Natural killer cell treated with Interleukin-12 subunit alpha and Interleukin-12 subunit beta and Interleukin-15 and Interleukin-18, amount 100 ng/mL, for 72 hours (primary cell): ENCODE data around the gene PDHX. TPM values are rescaled to one million over a fixed set of nuclear protein-coding genes. Genes with fewer than 3 reads are reported as not detected.
A peak's percentile ranks its signal among the peaks of the same experiment; 100 is the strongest.
"Not testable (repeated sequence)": the region's sequence is repeated elsewhere in the genome, so short reads cannot be mapped to it uniquely, and the experiment has no call there.

Source experiments
- ATAC-seq, 2 donors: fragments of 150-1000 bp; cut with Tn5 transposase in 1 of 2; sonication (Bioruptor Pico), chemical (Tn5 transposase) in 1 of 2; 2 replicates each; pipeline ENCODE4 v1.10.0; 2021
- DNase-seq: peaks from one replicate; pipeline ENCODE4 v3.0.0; 2022; ENCODE audit warnings: low spot score
- H3K27ac Mint-ChIP-seq, 2 donors: 1 replicate in 1 of 2; 2 replicates in 1 of 2; pipeline ENCODE4 v1.8.0; 2022; ENCODE audit warnings: mixed read lengths in 2 of 2, mild to moderate bottlenecking in 1 of 2, moderate library complexity in 1 of 2
- H3K27me3 Mint-ChIP-seq, 2 donors: 1 replicate in 1 of 2; 2 replicates in 1 of 2; pipeline ENCODE4 v1.8.0; 2022; ENCODE audit warnings: mixed read lengths in 2 of 2
- H3K36me3 Mint-ChIP-seq: one replicate; pipeline ENCODE4 v1.8.0; 2022; ENCODE audit warnings: mixed read lengths
- H3K4me1 Mint-ChIP-seq, 2 donors: 1 replicate in 1 of 2; 2 replicates in 1 of 2; pipeline ENCODE4 v1.8.0; 2022; ENCODE audit warnings: low read depth in 2 of 2, mixed read lengths in 2 of 2, mild to moderate bottlenecking in 1 of 2
- H3K4me3 Mint-ChIP-seq: one replicate; pipeline ENCODE4 v1.8.0; 2022; ENCODE audit warnings: mixed read lengths
- H3K9me3 Mint-ChIP-seq: 2 replicates; pipeline ENCODE4 v1.8.0; 2022; ENCODE audit warnings: mixed read lengths
- total RNA-seq, 2 donors: library from RNA; stranded (reverse); gene quantifications; one replicate each; pipeline ENCODE4 v1.2.3, GENCODE V29; 2022

PDHX gene
- 10 to 100 TPM; 27.6 to 37.3 TPM for total RNA-seq

DNA sequence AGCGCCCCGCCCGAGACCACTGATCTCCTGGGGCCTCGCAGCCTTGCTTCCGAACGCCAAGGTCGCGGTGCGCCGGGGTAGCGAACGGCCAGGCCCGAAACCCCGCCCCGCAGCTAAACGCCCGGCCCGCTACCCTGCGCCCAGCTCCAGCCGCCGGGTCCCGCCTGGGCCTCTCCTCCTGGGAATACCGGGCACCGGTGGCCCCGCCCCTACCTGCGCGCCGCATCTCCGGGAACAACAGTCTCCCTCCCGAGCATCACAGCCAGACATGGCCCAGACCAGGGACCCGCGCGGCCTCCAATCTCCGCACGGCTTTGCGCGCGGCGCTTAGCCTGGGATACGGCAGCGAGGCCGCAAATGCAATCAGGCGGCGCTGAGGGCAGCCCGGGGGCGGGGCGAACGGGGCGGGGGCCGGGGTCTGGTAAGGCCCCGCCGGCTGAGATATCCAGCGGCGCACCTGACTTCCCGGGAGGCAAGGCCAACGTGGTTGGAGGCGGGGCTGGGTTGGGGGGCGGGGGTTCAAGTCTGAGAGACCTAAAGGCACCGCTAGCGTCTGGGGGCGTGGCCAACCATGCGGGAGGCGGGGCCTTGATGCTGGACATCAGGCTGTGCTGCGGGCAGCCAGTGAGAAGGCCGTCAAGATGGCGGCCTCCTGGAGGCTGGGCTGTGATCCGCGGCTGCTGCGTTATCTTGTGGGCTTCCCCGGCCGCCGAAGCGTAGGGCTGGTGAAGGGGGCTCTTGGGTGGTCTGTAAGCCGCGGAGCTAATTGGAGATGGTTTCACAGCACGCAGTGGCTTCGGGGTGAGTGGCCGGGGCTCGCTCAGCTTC lies at the start of gene PDHX, which contains the start of gene APIP:
TSS of gene PDHX (plus strand) at position 604 of the 828 bp plus-strand sequence. CDS start at position 642, 38 bp downstream.
TSS of gene APIP (minus strand) at position 365 of the 828 bp plus-strand sequence. CDS start at position 270, 95 bp downstream.
- H3K9me3 Mint-ChIP-seq: no peaks in the 10 kb centered on the region
- no peaks in the 10 kb centered on the region for H3K36me3 Mint-ChIP-seq
- no peaks in the 10 kb centered on the region for H3K27me3 Mint-ChIP-seq
- ATAC-seq (peak; percentile 96), DNase-seq (peak; percentile 99)
- H3K4me3 Mint-ChIP-seq: peak within 1 kb of the TSS; percentile 98
- peaks cover 27 to 42% of the 10 kb centered on the region in 2 donors for H3K4me1 Mint-ChIP-seq
- peak within 1 kb of the TSS; percentile 83 to 94 for H3K27ac Mint-ChIP-seq

DNA sequence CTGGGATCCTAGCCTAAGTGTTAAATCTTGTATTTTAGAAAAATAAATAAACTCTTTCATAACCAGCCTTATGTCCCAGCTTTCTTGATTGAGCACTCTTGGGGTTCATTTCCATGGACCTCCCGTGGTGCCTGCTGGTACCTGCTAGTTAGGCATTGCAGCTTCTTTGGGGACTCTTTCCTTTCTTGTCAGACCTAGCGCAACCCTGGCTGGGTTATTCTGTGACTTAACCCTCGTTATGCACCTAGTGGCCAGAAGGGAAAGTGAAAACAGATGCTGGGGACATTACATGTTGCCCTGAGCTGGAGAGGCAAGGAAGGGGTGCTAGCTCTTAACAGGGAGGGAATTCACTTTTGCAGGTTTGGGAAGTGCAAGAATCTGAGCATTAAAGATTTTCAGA lies 47.0 kb upstream of the PDHX start:
- DNase-seq: no peak
- peaks cover 2 to 4% of the 10 kb centered on the region in 2 donors for H3K27me3 Mint-ChIP-seq
- H3K4me3 Mint-ChIP-seq: no peak overlapping the region
- no peak overlapping the region for H3K27ac Mint-ChIP-seq
- no peaks in the 10 kb centered on the region for H3K4me1 Mint-ChIP-seq
- H3K36me3 Mint-ChIP-seq: no peaks in the 10 kb centered on the region
- no peaks in the 10 kb centered on the region for H3K9me3 Mint-ChIP-seq
- ATAC-seq: no peak

DNA sequence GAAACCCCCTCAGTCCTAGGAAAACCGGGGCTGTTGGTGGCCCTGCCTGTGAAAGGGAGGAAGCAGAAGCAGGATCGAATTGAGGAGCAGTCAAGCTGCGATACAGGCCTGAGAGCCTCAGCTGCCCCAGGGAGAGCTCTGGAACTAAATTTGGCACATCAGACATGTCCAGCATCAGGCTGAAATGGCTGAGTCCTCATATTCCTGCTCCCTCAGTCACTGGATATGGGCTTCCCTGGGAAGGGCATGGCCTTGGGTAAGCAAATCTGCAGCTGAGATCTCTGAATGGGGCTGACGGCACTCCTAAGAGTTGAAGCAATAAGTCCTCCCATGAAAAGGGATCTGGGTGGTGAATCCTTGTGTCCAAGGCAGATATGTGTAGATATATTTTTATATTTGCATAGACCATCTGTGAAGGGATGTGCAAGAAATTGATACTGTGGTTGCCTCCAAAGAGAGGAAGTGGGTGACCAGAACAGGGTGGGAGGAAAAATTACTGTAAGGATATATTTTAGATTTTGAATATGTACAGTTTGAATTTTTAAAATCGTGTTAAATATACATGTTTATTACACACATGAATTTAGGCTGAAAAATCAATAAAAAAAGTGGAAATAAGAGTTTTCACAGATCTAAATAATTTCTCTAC lies 45.7 kb upstream of the PDHX start:
- no peaks in the 10 kb centered on the region for H3K9me3 Mint-ChIP-seq
- H3K27ac Mint-ChIP-seq: no peak overlapping the region
- no peaks in the 10 kb centered on the region for H3K36me3 Mint-ChIP-seq
- ATAC-seq (no peak), DNase-seq (no peak)
- H3K4me1 Mint-ChIP-seq: no peaks in the 10 kb centered on the region
- no peak overlapping the region for H3K4me3 Mint-ChIP-seq
- no peaks in the 10 kb centered on the region for H3K27me3 Mint-ChIP-seq

DNA sequence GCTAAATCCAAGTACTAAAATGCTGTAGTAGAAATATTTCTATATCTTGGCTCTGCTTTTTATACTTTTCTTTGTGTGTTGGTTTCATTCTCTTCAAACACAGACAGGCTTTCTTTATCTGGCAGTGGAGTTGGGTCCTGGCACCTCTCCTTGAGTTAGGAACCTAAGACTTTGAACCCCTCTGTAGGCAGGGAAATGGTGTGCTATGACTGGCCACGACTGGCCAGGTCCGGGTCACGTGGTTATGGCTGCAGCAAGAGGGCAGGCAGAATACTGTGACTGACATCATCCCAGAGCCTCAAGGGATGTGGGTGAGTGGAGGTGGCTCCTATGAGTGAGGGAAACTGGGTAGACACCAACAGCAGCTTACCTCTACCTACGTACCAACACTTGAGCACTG lies 42.2 kb upstream of the PDHX start:
- DNase-seq: no peak
- Mint-ChIP-seq H3K27ac (no peak overlapping the region), H3K9me3 (no peaks in the 10 kb centered on the region), H3K4me1 (no peaks in the 10 kb centered on the region), H3K4me3 (no peak overlapping the region), H3K36me3 (no peaks in the 10 kb centered on the region), H3K27me3 (no peaks in the 10 kb centered on the region)
- no peak for ATAC-seq

DNA sequence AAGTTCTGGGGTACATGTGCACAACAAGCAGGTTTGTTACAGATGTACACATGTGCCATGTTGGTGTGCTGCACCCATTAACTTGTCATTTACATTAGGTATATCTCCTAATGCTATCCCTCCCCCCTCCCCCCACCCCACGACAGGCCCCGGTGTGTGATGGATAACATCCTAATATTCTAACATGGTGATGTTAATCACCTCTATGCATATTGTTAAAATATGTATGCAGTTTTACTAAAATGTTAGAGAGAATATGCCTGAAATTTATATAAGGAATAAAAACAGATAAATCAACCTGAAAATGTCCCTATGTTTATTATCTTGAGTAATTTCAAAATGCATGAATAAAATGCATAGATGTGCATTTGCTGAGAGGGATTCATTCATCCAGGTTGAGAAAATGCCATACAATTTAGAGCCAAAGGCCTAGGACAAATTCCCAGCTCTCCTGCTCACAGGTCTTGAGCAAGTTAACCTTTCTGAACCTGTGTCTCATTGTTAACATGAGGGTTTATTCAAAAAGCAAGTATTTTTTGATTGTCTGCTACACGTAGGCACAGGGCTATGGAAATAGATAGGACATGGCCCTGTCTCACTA lies 38.9 kb upstream of the PDHX start:
- no peaks in the 10 kb centered on the region for H3K9me3 Mint-ChIP-seq
- no peak overlapping the region for H3K27ac Mint-ChIP-seq
- H3K4me3 Mint-ChIP-seq: no peak overlapping the region
- H3K27me3 Mint-ChIP-seq: no peaks in the 10 kb centered on the region
- ATAC-seq: no peak
- no peak for DNase-seq
- H3K36me3 Mint-ChIP-seq: peaks cover 6% of the 10 kb centered on the region
- H3K4me1 Mint-ChIP-seq: no peaks in the 10 kb centered on the region

DNA sequence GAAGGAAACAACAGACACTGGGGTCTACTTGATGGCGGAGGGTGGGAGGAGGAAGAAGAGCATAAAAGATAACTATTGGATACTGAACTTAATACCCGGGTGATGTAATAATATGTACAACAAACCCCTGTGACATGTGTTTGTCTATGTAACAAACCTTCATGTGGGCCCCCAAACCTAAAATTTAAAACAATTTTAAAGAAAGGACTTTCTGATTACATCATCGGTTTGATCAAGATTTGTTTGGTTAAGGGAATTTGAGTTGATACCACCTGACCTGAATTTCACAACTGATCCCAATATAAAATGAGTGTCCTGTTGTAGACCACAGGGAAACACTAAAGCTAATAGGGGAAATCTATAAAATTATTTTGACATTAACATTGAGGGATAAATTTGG lies 34.5 kb upstream of the PDHX start:
- no peak overlapping the region for H3K4me3 Mint-ChIP-seq
- H3K27ac Mint-ChIP-seq: no peak overlapping the region
- H3K9me3 Mint-ChIP-seq: no peaks in the 10 kb centered on the region
- no peaks in the 10 kb centered on the region for H3K27me3 Mint-ChIP-seq
- no peaks in the 10 kb centered on the region for H3K4me1 Mint-ChIP-seq
- no peak for ATAC-seq
- no peak for DNase-seq
- peaks cover 10% of the 10 kb centered on the region for H3K36me3 Mint-ChIP-seq

DNA sequence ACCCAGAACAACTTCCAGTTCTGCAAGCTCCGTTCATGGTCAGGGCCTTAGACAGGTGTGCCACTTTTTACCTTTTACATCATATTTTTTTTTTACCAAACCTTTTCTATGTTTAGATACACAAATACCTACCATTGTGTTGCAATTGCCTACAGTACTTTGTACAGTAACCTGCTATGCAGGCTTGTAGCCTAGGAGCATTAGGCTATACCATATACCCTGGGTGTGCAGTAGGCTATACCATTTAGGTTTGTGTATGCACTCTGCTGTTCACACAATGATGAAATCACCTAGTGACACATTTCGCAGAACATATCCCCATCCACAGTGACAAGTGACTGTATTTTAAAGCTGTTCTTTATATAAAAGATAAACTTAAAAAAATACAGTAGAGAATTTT lies 29.8 kb upstream of the PDHX start:
- no peak for ATAC-seq
- Mint-ChIP-seq H3K27me3 (no peaks in the 10 kb centered on the region), H3K4me3 (no peak overlapping the region), H3K36me3 (peaks cover 7% of the 10 kb centered on the region), H3K9me3 (no peaks in the 10 kb centered on the region), H3K4me1 (no peaks in the 10 kb centered on the region), H3K27ac (no peak overlapping the region)
- DNase-seq: no peak

DNA sequence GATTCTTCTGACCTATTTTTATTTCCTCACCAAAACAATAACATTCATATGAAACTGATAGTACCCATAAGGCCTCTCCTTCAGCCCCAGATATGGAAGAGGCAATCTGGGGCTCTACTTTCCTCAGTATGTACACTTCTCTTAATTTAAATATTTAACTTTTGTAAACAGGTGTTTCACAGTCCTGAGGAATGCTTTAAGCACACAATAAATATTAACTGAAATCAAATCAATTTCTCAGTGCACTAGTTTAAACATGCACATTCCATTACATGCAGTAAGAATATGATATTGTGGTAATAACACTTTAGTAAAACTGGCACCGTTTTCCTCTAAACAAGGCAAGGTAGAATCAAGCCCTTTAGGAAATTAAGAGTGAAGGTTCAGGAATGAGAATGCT lies 29.2 kb upstream of the PDHX start:
- Mint-ChIP-seq H3K4me3 (no peak overlapping the region), H3K36me3 (peaks cover 4% of the 10 kb centered on the region), H3K9me3 (no peaks in the 10 kb centered on the region), H3K27ac (no peak overlapping the region), H3K4me1 (no peaks in the 10 kb centered on the region), H3K27me3 (no peaks in the 10 kb centered on the region)
- DNase-seq: no peak
- ATAC-seq: no peak

DNA sequence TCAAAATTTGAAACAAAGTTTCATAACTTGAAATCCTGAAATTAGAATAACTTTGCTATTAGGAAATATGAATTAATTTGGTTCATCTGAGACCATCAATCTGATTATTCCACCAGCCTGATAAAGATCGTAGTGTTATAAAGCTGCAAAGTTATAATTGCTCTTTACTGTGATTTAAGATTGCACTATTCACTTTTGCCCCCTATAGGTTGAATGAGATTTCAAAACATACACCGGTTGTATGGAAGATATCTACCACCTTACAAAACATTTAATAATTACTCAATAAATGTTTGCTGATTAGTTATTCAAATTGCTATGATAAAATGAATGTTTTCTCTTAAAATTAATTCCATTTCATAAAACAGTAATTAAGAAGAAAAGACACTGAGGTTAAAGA lies 26.3 kb upstream of the PDHX start:
- H3K27me3 Mint-ChIP-seq: no peaks in the 10 kb centered on the region
- no peak for DNase-seq
- no peak for ATAC-seq
- no peak overlapping the region for H3K27ac Mint-ChIP-seq
- H3K36me3 Mint-ChIP-seq: no peaks in the 10 kb centered on the region
- no peak overlapping the region for H3K4me3 Mint-ChIP-seq
- H3K9me3 Mint-ChIP-seq: no peaks in the 10 kb centered on the region
- H3K4me1 Mint-ChIP-seq: no peaks in the 10 kb centered on the region

DNA sequence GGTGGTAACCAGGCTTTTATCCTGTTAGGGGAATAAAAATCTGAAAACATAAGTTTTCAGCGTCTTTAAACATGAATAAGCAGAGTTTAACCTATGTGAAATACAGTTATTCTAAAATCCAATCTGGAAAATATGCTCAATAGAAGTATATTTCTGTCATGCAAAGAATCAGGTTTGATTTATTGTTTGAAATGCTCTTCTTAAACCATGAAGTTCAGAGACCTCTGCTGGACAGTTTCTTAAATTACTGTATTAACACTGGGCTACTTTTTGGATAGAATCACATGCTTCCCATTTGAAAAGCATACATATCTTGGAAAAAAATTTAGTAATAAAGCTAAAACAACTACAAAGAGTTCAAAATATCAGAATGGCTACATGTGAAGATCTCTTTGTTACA lies 25.6 kb upstream of the PDHX start:
- ATAC-seq (no peak), DNase-seq (no peak)
- Mint-ChIP-seq H3K4me3 (no peak overlapping the region), H3K27ac (no peak overlapping the region), H3K36me3 (no peaks in the 10 kb centered on the region), H3K27me3 (no peaks in the 10 kb centered on the region), H3K9me3 (no peaks in the 10 kb centered on the region), H3K4me1 (no peaks in the 10 kb centered on the region)

DNA sequence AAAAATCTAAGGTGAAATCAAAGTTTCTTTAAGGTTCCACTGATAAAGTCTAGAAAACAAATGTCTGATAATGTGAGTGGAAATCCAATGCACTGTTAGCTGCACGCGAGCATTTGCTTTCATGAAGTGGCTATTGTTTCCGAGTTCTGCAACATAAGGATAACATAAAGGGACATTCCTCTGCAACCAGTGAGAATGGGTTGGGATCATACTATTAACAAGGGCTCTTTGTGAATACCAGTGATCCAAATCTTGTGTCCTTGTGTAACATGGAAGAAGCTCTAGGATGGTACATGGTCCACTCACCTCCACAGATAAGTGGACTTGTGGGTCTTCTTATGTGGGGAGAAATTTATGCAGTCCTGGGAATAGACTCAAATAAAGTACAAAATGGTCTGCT lies 24.8 kb upstream of the PDHX start:
- ATAC-seq (no peak), DNase-seq (no peak)
- no peak overlapping the region for H3K4me3 Mint-ChIP-seq
- H3K4me1 Mint-ChIP-seq: peaks cover 0 to 3% of the 10 kb centered on the region in 2 donors
- peaks cover 6% of the 10 kb centered on the region for H3K9me3 Mint-ChIP-seq
- no peaks in the 10 kb centered on the region for H3K27me3 Mint-ChIP-seq
- H3K36me3 Mint-ChIP-seq: peaks cover 6% of the 10 kb centered on the region
- no peak overlapping the region for H3K27ac Mint-ChIP-seq

DNA sequence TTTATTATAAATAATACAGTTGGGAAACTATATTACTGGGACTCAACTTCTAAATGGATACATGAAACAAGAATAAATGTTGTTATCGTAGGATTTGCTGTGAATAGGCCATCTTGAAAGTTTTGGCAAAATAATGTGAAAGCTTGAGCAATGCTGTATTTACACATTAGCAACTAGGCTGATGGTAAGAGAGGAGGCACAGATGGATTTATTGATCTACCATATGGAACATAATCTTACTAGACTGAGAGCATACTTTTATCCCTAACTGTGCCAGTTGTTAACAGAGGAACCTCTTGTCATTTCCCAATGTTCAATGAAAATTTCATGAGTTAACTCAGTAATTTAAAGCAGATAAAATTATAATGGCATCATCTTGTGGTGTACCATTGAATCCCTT lies 23.0 kb upstream of the PDHX start:
- Mint-ChIP-seq H3K27me3 (no peaks in the 10 kb centered on the region), H3K36me3 (peaks cover 16% of the 10 kb centered on the region), H3K4me3 (no peak overlapping the region), H3K9me3 (peaks cover 7% of the 10 kb centered on the region), H3K4me1 (peaks cover 0 to 3% of the 10 kb centered on the region in 2 donors), H3K27ac (no peak overlapping the region)
- DNase-seq: no peak
- no peak for ATAC-seq

DNA sequence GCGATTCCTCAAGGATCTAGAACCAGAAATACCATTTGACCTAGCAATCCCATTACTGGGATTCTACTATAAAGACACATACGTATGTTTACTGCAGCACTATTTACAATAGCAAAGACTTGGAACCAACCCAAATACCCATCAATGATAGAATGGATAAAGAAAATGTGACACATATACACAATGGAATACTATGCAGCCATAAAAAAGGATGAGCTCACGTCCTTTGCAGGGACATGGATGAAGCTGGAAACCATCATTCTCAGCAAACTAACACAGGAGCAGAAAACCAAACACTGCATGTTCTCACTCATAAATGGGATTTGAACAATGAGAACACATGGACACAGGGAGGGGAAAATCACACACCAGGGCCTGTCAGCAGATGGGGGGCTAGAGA lies 20.2 kb upstream of the PDHX start:
- not testable (repeated sequence) for ATAC-seq, H3K27ac Mint-ChIP-seq, H3K4me1 Mint-ChIP-seq, H3K27me3 Mint-ChIP-seq, DNase-seq, H3K4me3 Mint-ChIP-seq
- H3K36me3 Mint-ChIP-seq: peaks cover 38% of the 10 kb centered on the region
- peaks cover 18% of the 10 kb centered on the region for H3K9me3 Mint-ChIP-seq
